ENCODE results near the gene IL5. TPM values are rescaled to one million over a fixed set of nuclear protein-coding genes. Genes with fewer than 3 reads are reported as not detected.

The IL5 gene
- total RNA-seq, 1 experiment from 2014 or later = not detected

GRCh38 chr5:132547269-132547668 is 3.9 kb upstream of the IL5 start:
- POLR2A ChIA-PET = interaction anchor here (1.0 to 2.1 kb wide), 2 partner anchors 9 to 120 kb away, joined by 3 to 6 read pairs; partner anchors contain the start of gene RAD50
- H3K9me3 Mint-ChIP-seq (ENCODE audit: unreplicated experiment) = no peaks in the 10 kb centered on the region
- no peak overlapping the region for H3K27ac Mint-ChIP-seq (ENCODE audit: low read depth, unreplicated experiment)
- no TSS peak for BruUV-seq (replicated peaks)
- intact Hi-C loops (cut with micrococcal nuclease) = no loop called here
- DNase-seq (ENCODE audit: unreplicated experiment) = no peak
- H3K27me3 Mint-ChIP-seq (ENCODE audit: insufficient read depth, unreplicated experiment) = peaks cover 33% of the 10 kb centered on the region
- CTCF ChIA-PET = interaction anchor here (0.6 to 3.9 kb wide), 4 partner anchors 9 to 489 kb away, joined by 3 to 29 read pairs (median 3); partner anchors contain the start of gene RAD50
- no peaks in the 10 kb centered on the region for H3K36me3 Mint-ChIP-seq (ENCODE audit: insufficient read depth, unreplicated experiment)
- TF ChIP-seq, protein P1, sequence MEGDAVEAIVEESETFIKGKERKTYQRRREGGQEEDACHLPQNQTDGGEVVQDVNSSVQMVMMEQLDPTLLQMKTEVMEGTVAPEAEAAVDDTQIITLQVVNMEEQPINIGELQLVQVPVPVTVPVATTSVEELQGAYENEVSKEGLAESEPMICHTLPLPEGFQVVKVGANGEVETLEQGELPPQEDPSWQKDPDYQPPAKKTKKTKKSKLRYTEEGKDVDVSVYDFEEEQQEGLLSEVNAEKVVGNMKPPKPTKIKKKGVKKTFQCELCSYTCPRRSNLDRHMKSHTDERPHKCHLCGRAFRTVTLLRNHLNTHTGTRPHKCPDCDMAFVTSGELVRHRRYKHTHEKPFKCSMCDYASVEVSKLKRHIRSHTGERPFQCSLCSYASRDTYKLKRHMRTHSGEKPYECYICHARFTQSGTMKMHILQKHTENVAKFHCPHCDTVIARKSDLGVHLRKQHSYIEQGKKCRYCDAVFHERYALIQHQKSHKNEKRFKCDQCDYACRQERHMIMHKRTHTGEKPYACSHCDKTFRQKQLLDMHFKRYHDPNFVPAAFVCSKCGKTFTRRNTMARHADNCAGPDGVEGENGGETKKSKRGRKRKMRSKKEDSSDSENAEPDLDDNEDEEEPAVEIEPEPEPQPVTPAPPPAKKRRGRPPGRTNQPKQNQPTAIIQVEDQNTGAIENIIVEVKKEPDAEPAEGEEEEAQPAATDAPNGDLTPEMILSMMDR (IDR thresholded peaks at IDR 0.05; ENCODE audit: unreplicated experiment) = no peak
- H3K4me3 Mint-ChIP-seq (ENCODE audit: unreplicated experiment) = no peak overlapping the region
- no peaks in the 10 kb centered on the region for H3K4me1 Mint-ChIP-seq (ENCODE audit: insufficient read depth, unreplicated experiment)

DNA sequence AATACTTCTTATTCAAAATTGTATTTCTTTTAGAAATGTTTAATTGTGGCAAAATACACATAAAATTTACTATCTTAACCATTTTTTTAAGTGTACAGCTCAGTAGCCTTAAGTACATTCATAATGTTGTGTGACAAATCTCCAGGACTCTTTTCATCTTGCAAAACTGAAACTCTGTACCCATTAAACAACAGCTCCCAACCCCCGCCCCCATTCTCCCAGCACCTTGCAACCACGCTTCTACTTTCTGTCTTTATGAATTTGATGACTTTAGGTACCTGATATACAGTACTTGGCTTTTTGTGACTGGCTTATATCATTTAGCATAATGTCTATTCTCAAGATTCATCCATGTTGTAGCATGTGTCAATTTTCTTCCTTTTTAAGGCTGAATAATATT is 2.8 kb upstream of the IL5 start:
- Mint-ChIP-seq H3K27me3 (ENCODE audit: insufficient read depth, unreplicated experiment) (peaks cover 33% of the 10 kb centered on the region), H3K9me3 (ENCODE audit: unreplicated experiment) (no peaks in the 10 kb centered on the region), H3K27ac (ENCODE audit: low read depth, unreplicated experiment) (no peak overlapping the region), H3K4me1 (ENCODE audit: insufficient read depth, unreplicated experiment) (no peaks in the 10 kb centered on the region), H3K4me3 (ENCODE audit: unreplicated experiment) (no peak overlapping the region), H3K36me3 (ENCODE audit: insufficient read depth, unreplicated experiment) (no peaks in the 10 kb centered on the region)
- CTCF ChIA-PET = interaction anchor here (3.9 kb wide), 1 partner anchor 20 kb away, joined by 29 read pairs; no protein-coding TSS in a partner anchor
- TF ChIP-seq, protein P1 (IDR thresholded peaks at IDR 0.05; ENCODE audit: unreplicated experiment) = no peak
- intact Hi-C loops (cut with micrococcal nuclease) = no loop called here
- POLR2A ChIA-PET = interaction anchor here (0.6 to 1.0 kb wide), 2 partner anchors 11 to 1512 kb away, joined by 3 to 4 read pairs; partner anchors contain the start of gene RAD50
- no peak for DNase-seq (ENCODE audit: unreplicated experiment)
- BruUV-seq (replicated peaks) = no TSS peak

DNA sequence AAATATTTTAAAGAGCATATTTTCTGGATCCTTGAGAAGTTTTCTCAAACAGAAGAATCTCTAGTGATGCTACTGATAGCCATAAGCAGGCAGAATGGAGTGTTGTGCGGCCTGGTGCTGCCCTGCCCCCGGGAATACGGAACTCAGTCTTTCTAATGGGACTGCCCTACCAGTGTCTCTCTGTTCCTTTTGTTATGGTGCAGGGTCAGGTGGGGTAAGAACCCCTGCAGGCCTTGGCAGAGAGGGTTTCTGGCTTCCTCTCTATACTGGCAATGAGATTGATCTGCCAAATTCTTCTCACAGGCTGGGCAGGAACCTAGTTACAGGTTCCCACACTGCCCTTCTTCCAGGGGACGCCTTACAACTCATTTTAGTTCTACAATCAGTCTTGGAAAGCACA is 2.6 kb downstream of the IL5 start:
- BruUV-seq (replicated peaks) = no TSS peak
- Mint-ChIP-seq H3K27ac (ENCODE audit: low read depth, unreplicated experiment) (no peak overlapping the region), H3K36me3 (ENCODE audit: insufficient read depth, unreplicated experiment) (no peaks in the 10 kb centered on the region), H3K9me3 (ENCODE audit: unreplicated experiment) (no peaks in the 10 kb centered on the region), H3K4me1 (ENCODE audit: insufficient read depth, unreplicated experiment) (no peaks in the 10 kb centered on the region), H3K27me3 (ENCODE audit: insufficient read depth, unreplicated experiment) (peaks cover 54% of the 10 kb centered on the region), H3K4me3 (ENCODE audit: unreplicated experiment) (no peak overlapping the region)
- intact Hi-C loops (cut with micrococcal nuclease) = no loop called here
- TF ChIP-seq, protein P1 (IDR thresholded peaks at IDR 0.05; ENCODE audit: unreplicated experiment) = no peak
- ChIA-PET CTCF (no interaction called here), POLR2A (interaction anchor here (0.6 kb wide), 1 partner anchor 29 kb away, joined by 4 read pairs; no protein-coding TSS in a partner anchor)
- DNase-seq (ENCODE audit: unreplicated experiment) = no peak

DNA sequence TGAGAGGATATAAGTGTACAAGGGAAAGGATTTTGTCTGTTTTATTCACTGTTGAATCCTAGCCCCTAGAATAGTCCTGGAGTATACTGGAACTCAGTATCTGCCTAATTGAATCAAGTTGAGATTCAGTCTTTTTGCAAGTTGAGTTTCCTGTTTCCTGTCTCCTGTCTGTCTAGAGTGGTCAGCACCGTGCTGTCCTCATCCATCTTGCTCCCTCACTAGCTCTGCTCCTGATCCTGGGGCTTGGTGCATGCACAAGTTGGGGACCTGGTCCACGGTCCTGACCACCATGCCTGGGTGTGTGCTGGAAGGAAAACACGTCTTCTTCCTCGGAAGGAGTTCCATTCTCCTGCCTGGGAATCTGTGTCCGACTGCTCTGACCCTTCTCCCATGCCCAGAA is 3.2 kb downstream of the IL5 start:
- Mint-ChIP-seq H3K27ac (ENCODE audit: low read depth, unreplicated experiment) (no peak overlapping the region), H3K4me3 (ENCODE audit: unreplicated experiment) (no peak overlapping the region), H3K4me1 (ENCODE audit: insufficient read depth, unreplicated experiment) (no peaks in the 10 kb centered on the region), H3K9me3 (ENCODE audit: unreplicated experiment) (no peaks in the 10 kb centered on the region), H3K27me3 (ENCODE audit: insufficient read depth, unreplicated experiment) (peaks cover 54% of the 10 kb centered on the region), H3K36me3 (ENCODE audit: insufficient read depth, unreplicated experiment) (no peaks in the 10 kb centered on the region)
- no peak for DNase-seq (ENCODE audit: unreplicated experiment)
- ChIA-PET CTCF (no interaction called here), POLR2A (interaction anchor here (0.6 kb wide), 1 partner anchor 29 kb away, joined by 4 read pairs; no protein-coding TSS in a partner anchor)
- TF ChIP-seq, protein P1 (IDR thresholded peaks at IDR 0.05; ENCODE audit: unreplicated experiment) = no peak
- intact Hi-C loops (cut with micrococcal nuclease) = no loop called here
- no TSS peak for BruUV-seq (replicated peaks)

Data from MCF 10A (cell line).